ENCODE results near the gene TACR1.

- TF ChIP-seq, protein P1, sequence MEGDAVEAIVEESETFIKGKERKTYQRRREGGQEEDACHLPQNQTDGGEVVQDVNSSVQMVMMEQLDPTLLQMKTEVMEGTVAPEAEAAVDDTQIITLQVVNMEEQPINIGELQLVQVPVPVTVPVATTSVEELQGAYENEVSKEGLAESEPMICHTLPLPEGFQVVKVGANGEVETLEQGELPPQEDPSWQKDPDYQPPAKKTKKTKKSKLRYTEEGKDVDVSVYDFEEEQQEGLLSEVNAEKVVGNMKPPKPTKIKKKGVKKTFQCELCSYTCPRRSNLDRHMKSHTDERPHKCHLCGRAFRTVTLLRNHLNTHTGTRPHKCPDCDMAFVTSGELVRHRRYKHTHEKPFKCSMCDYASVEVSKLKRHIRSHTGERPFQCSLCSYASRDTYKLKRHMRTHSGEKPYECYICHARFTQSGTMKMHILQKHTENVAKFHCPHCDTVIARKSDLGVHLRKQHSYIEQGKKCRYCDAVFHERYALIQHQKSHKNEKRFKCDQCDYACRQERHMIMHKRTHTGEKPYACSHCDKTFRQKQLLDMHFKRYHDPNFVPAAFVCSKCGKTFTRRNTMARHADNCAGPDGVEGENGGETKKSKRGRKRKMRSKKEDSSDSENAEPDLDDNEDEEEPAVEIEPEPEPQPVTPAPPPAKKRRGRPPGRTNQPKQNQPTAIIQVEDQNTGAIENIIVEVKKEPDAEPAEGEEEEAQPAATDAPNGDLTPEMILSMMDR (conservative IDR thresholded peaks at IDR 0.05; ENCODE audit: low read depth, low read length): no peak
- TF ChIP-seq POLR2A (IDR thresholded peaks at IDR 0.05; ENCODE audit: low read depth, low read length) (no peak), CEBPB (IDR thresholded peaks at IDR 0.05; ENCODE audit: low read depth, low read length) (no peak), SMC3 (IDR thresholded peaks at IDR 0.05; ENCODE audit: low read depth, low read length) (no peak), MAFK (IDR thresholded peaks at IDR 0.05; ENCODE audit: low read depth, low read length) (no peak), BHLHE40 (IDR thresholded peaks at IDR 0.05; ENCODE audit: low read depth, low read length) (no peak), RAD21 (IDR thresholded peaks at IDR 0.05; ENCODE audit: low read length) (no peak), MAZ (IDR thresholded peaks at IDR 0.05; ENCODE audit: borderline replicate concordance, low read depth, low read length) (no peak), NFE2L2 (IDR thresholded peaks at IDR 0.05; ENCODE audit: low read depth, low read length) (no peak), RFX5 (IDR thresholded peaks at IDR 0.05; ENCODE audit: low read depth, low read length) (no peak), CHD1 (IDR thresholded peaks at IDR 0.05; ENCODE audit: low read depth, low read length) (no peak)
- TF ChIP-seq, protein P2, sequence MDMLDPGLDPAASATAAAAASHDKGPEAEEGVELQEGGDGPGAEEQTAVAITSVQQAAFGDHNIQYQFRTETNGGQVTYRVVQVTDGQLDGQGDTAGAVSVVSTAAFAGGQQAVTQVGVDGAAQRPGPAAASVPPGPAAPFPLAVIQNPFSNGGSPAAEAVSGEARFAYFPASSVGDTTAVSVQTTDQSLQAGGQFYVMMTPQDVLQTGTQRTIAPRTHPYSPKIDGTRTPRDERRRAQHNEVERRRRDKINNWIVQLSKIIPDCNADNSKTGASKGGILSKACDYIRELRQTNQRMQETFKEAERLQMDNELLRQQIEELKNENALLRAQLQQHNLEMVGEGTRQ (IDR thresholded peaks at IDR 0.05; ENCODE audit: low read depth, low read length): no peak
Measured at GRCh38 chr2:75224636-75225094, 25.3 kb upstream of the TACR1 start.
